Measurements from ENCODE around the gene PSPH.
"Not testable (repeated sequence)": the region's sequence is repeated elsewhere in the genome, so short reads cannot be mapped to it uniquely, and the experiment has no call there.

DNA sequence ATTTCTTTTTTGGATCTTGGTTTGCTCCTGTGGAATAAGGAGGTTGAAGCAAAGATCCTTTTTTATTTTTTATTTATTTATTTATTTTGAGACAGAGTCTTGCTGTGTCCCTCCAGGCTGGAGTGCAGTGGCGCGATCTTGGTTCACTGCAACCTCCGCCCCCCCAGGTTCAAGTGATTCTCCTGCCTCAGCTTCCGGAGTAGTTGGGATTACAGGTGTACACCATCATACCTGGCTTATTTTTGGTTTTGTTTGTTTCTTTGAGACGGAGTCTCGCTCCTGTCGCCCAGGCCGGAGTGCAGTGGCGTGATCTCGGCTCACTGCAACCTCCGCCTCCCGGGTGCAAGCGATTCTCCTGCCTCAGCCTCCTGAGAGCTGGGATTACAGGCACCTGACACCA is 15.1 kb upstream of the PSPH start:
- TF ChIP-seq, protein P1, sequence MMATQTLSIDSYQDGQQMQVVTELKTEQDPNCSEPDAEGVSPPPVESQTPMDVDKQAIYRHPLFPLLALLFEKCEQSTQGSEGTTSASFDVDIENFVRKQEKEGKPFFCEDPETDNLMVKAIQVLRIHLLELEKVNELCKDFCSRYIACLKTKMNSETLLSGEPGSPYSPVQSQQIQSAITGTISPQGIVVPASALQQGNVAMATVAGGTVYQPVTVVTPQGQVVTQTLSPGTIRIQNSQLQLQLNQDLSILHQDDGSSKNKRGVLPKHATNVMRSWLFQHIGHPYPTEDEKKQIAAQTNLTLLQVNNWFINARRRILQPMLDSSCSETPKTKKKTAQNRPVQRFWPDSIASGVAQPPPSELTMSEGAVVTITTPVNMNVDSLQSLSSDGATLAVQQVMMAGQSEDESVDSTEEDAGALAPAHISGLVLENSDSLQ (IDR thresholded peaks at IDR 0.05) = not testable (repeated sequence)
- TF ChIP-seq SP1 (IDR thresholded peaks at IDR 0.05); CTBP1 (IDR thresholded peaks at IDR 0.05; ENCODE audit: borderline replicate concordance): not testable (repeated sequence)
